OCI-LY7 (cell line): ENCODE measurements around the gene CREB3. TPM values are rescaled to one million over a fixed set of nuclear protein-coding genes. Genes with fewer than 3 reads are reported as not detected.

Experiments
- BruUV-seq: library from RNA; stranded (reverse); fragments of 400-500 nt; replicated peaks from 2 replicates; lab custom pipeline; 2021; lab: Mats Ljungman, UMichigan
- CTCF ChIA-PET: fragments of 300-600 bp; sonication (Branson Sonifier 250); formaldehyde crosslinking; loops from one replicate; lab custom pipeline; 2022; ENCODE audit warnings: antibody characterized with exemption; ENCODE audit not compliant: unreplicated experiment; lab: Charles Lee
- POLR2A ChIA-PET: fragments of 300-600 bp; sonication (Branson Sonifier 250); formaldehyde crosslinking; loops from one replicate; lab custom pipeline; 2022; ENCODE audit warnings: antibody characterized with exemption; lab: Charles Lee
- DNase-seq: peaks from one replicate; pipeline ENCODE4 v3.0.0-alpha.2; 2015; ENCODE audit warnings: low spot score
- H2AFZ ChIP-seq: fragments of 200-600 bp; sonication (generic), shearing (Covaris generic); 2 replicates; pipeline ENCODE4 v1.6.1; 2014; ENCODE audit warnings: mild to moderate bottlenecking, antibody characterized with exemption, low read length, moderate library complexity
- H3K27ac ChIP-seq: fragments of 200-600 bp; sonication (generic); 2 replicates; pipeline ENCODE4 v1.5.1; 2014; ENCODE audit warnings: mixed run types, low read depth, mild to moderate bottlenecking, moderate library complexity, low read length, inconsistent platforms; ENCODE audit not compliant: poor library complexity, severe bottlenecking
- H3K36me3 ChIP-seq: fragments of 200-600 bp; sonication (generic); 2 replicates; pipeline ENCODE4 v1.6.1; 2014; ENCODE audit warnings: mild to moderate bottlenecking, antibody characterized with exemption, low read length, moderate library complexity, mixed read lengths; ENCODE audit not compliant: insufficient read depth
- H3K4me1 ChIP-seq: fragments of 200-600 bp; sonication (generic); 2 replicates; pipeline ENCODE4 v1.5.1; 2014; ENCODE audit warnings: mild to moderate bottlenecking, low read length; ENCODE audit not compliant: insufficient read depth, poor library complexity, severe bottlenecking
- H3K4me2 ChIP-seq: fragments of 200-600 bp; sonication (generic); 2 replicates; pipeline ENCODE4 v1.6.1; 2014; ENCODE audit warnings: mild to moderate bottlenecking, low read length
- H3K4me3 ChIP-seq: fragments of 200-600 bp; sonication (generic); 2 replicates; pipeline ENCODE4 v1.5.1; 2014; ENCODE audit warnings: mild to moderate bottlenecking, low read depth, low read length; ENCODE audit not compliant: poor library complexity, severe bottlenecking
- H3K79me2 ChIP-seq: fragments of 200-600 bp; sonication (generic); 2 replicates; pipeline ENCODE4 v1.6.1; 2016; ENCODE audit warnings: low read depth, mild to moderate bottlenecking, low read length, moderate library complexity, mixed read lengths; ENCODE audit not compliant: insufficient read depth
- H3K9me2 ChIP-seq: fragments of 200-600 bp; sonication (generic); 2 replicates; pipeline ENCODE4 v1.6.1; 2016; ENCODE audit warnings: mild to moderate bottlenecking, low read length, mixed read lengths; ENCODE audit not compliant: insufficient read depth
- H3K9me3 ChIP-seq: fragments of 200-600 bp; sonication (generic); 2 replicates; pipeline ENCODE4 v1.6.1; 2014; ENCODE audit warnings: mild to moderate bottlenecking, mixed run types, low read length, mixed read lengths
- H4K20me1 ChIP-seq: fragments of 200-600 bp; sonication (generic); 2 replicates; pipeline ENCODE4 v1.6.1; 2014; ENCODE audit warnings: mild to moderate bottlenecking, antibody characterized with exemption, low read length, moderate library complexity, mixed read lengths; ENCODE audit not compliant: insufficient read depth
- EZH2phosphoT487 ChIP-seq: fragments of 200-600 bp; sonication (generic); IDR thresholded peaks from 2 replicates; pipeline ENCODE4 v1.6.1; 2018; ENCODE audit warnings: low read depth, borderline replicate concordance, mild to moderate bottlenecking, mixed run types, antibody characterized with exemption, low read length, moderate library complexity, mixed read lengths
- intact Hi-C: fragments of 100-400 bp; cut with micrococcal nuclease; formaldehyde crosslinking; loops from one replicate; pipeline ENCODE4 v1.10.0; 2022; ENCODE audit not compliant: unreplicated experiment
- total RNA-seq, 2 experiments: library from RNA; depleted of rRNA in 1 of 2; stranded (reverse); fragments of >200 nt in 1 of 2; shearing (Covaris generic) in 1 of 2; gene quantifications; 2 replicates each; pipeline ENCODE4 v1.2.3, GENCODE V29; 2014 to 2022
- TF ChIP-seq, protein P1 (sequence below): fragments of 200-600 bp; sonication (generic); conservative IDR thresholded peaks from 2 replicates; pipeline ENCODE4 v1.5.1; 2014; ENCODE audit warnings: mild to moderate bottlenecking, antibody characterized with exemption, low read length, moderate library complexity, mixed read lengths

CREB3 gene
- total RNA-seq, 2 experiments from 2014 or later = 18.2 to 23.0 TPM

DNA sequence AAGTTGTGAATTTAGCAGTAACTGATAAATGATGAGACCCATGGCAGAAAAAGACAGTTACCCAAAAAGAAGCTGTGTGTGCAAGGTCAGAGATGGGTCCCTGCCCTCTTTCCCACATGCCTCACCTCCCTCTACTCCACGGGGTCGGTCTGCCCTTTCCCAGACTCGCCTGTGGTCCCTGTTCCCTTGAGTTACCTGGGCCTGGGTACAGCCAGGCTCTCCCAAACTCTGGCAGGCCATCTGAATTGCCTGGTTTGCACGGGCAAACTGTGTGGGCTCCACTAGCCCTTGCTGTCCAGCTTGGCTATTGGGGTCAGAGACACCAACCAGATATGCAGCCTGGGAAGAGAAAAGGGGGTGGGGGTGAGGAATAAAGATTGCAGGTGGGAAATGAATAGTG, 24.3 kb upstream of the CREB3 start:
- H3K36me3 ChIP-seq = peaks cover 96% of the 10 kb centered on the region
- no peaks in the 10 kb centered on the region for H3K9me2 ChIP-seq
- no peaks in the 10 kb centered on the region for H4K20me1 ChIP-seq
- no peak overlapping the region for H3K4me3 ChIP-seq
- no peak for TF ChIP-seq EZH2phosphoT487
- TF ChIP-seq, protein P1, sequence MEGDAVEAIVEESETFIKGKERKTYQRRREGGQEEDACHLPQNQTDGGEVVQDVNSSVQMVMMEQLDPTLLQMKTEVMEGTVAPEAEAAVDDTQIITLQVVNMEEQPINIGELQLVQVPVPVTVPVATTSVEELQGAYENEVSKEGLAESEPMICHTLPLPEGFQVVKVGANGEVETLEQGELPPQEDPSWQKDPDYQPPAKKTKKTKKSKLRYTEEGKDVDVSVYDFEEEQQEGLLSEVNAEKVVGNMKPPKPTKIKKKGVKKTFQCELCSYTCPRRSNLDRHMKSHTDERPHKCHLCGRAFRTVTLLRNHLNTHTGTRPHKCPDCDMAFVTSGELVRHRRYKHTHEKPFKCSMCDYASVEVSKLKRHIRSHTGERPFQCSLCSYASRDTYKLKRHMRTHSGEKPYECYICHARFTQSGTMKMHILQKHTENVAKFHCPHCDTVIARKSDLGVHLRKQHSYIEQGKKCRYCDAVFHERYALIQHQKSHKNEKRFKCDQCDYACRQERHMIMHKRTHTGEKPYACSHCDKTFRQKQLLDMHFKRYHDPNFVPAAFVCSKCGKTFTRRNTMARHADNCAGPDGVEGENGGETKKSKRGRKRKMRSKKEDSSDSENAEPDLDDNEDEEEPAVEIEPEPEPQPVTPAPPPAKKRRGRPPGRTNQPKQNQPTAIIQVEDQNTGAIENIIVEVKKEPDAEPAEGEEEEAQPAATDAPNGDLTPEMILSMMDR = no peak
- H3K79me2 ChIP-seq = no peaks in the 10 kb centered on the region
- intact Hi-C loops = no loop called here
- BruUV-seq = no TSS peak
- H3K9me3 ChIP-seq = no peaks in the 10 kb centered on the region
- H2AFZ ChIP-seq = no peak overlapping the region
- H3K4me2 ChIP-seq = no peak overlapping the region
- CTCF ChIA-PET = no interaction called here
- no peak for DNase-seq
- POLR2A ChIA-PET = interaction anchor here (1.2 kb wide), 1 partner anchor 27 kb away, joined by 3 read pairs; no protein-coding TSS in a partner anchor
- H3K4me1 ChIP-seq = no peaks in the 10 kb centered on the region
- no peak overlapping the region for H3K27ac ChIP-seq

DNA sequence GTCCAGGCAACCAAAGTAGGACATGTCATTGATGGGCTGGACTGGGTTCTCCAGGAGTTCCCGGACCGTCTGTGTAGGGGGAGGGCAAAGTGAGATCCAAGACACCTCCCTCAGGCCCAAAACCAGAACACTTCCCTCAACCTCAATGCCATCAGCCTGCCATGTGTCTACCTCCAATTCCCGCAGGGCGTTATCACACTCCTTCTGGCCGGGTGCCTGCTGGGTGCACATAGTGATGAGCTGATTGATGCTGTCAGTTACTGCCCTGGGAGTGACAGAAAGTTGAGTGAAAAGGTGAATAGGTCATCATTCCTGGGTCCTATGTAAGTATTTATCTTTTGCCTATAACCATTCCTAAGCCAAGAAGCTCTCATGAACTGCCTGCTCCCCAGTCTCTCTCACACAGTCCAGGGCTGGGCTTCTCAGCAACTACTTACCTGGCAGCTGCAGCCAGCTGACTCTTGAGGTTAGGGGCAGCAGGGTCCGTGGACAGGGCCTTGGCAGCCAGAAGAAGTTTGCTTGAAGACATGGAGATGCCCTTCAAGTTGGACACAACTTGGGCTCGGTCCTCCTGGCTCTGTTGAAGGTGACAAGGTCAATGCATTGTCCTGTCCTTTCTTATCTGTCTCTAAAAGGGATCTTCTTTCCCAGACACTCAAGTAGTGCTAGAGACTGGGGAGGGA, 21.5 kb upstream of the CREB3 start:
- ChIA-PET CTCF (no interaction called here), POLR2A (no interaction called here)
- H3K4me3 ChIP-seq = no peak overlapping the region
- H3K27ac ChIP-seq = no peak overlapping the region
- H3K9me2 ChIP-seq = no peaks in the 10 kb centered on the region
- H3K9me3 ChIP-seq = no peaks in the 10 kb centered on the region
- H3K4me1 ChIP-seq = no peaks in the 10 kb centered on the region
- TF ChIP-seq, protein P1 = no peak
- no peak for TF ChIP-seq EZH2phosphoT487
- no peak overlapping the region for H2AFZ ChIP-seq
- intact Hi-C loops = no loop called here
- peaks cover 95% of the 10 kb centered on the region for H3K36me3 ChIP-seq
- BruUV-seq = TSS peak; percentile 48
- no peaks in the 10 kb centered on the region for H3K79me2 ChIP-seq
- DNase-seq = no peak
- H3K4me2 ChIP-seq = no peak overlapping the region
- H4K20me1 ChIP-seq = no peaks in the 10 kb centered on the region
